ENCODE data around the gene CITED4. TPM values are rescaled to one million over a fixed set of nuclear protein-coding genes. Genes with fewer than 3 reads are reported as not detected.

Gene CITED4
- total RNA-seq, 1 experiment from 2014 or later = 1.3 TPM

- Histone ChIP-seq H3K4me1 (ENCODE audit: insufficient read depth, low read length, poor library complexity, severe bottlenecking) (no peaks in the 10 kb centered on the region), H3K27ac (ENCODE audit: low read depth, low read length, poor library complexity, severe bottlenecking) (no peak overlapping the region), H3K27me3 (replicated peaks; ENCODE audit: insufficient read depth, low read depth, low read length, poor library complexity) (no peaks in the 10 kb centered on the region), H3K9me3 (ENCODE audit: low read depth, low read length, poor library complexity, severe bottlenecking) (no peaks in the 10 kb centered on the region), H3K4me3 (ENCODE audit: low read depth, low read length, poor library complexity, severe bottlenecking) (no peak overlapping the region), H3K36me3 (ENCODE audit: insufficient read depth, low read length, poor library complexity, severe bottlenecking) (no peaks in the 10 kb centered on the region)
- ChIA-PET CTCF (interaction anchor here (0.8 kb wide), 1 partner anchor 111 kb away, joined by 5 read pairs; no protein-coding TSS in a partner anchor), POLR2A (ENCODE audit: low non-redundant PET) (no interaction called here)
- no peak for TF ChIP-seq EZH2 (IDR thresholded peaks at IDR 0.05; ENCODE audit: borderline replicate concordance, low read depth, low read length, poor library complexity, severe bottlenecking)
- TF ChIP-seq, protein P1, sequence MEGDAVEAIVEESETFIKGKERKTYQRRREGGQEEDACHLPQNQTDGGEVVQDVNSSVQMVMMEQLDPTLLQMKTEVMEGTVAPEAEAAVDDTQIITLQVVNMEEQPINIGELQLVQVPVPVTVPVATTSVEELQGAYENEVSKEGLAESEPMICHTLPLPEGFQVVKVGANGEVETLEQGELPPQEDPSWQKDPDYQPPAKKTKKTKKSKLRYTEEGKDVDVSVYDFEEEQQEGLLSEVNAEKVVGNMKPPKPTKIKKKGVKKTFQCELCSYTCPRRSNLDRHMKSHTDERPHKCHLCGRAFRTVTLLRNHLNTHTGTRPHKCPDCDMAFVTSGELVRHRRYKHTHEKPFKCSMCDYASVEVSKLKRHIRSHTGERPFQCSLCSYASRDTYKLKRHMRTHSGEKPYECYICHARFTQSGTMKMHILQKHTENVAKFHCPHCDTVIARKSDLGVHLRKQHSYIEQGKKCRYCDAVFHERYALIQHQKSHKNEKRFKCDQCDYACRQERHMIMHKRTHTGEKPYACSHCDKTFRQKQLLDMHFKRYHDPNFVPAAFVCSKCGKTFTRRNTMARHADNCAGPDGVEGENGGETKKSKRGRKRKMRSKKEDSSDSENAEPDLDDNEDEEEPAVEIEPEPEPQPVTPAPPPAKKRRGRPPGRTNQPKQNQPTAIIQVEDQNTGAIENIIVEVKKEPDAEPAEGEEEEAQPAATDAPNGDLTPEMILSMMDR (conservative IDR thresholded peaks at IDR 0.05; ENCODE audit: low read depth, low read length) = no peak
- no peak for DNase-seq (ENCODE audit: low spot score)
- BruUV-seq (replicated peaks) = no TSS peak
- intact Hi-C loops (cut with micrococcal nuclease; ENCODE audit: unreplicated experiment) = no loop called here
These were observed 20.0 kb downstream of the CITED4 start for GRCh38 chr1:40842207-40842606.

- ChIA-PET CTCF (interaction anchor here (0.8 kb wide), 1 partner anchor 111 kb away, joined by 5 read pairs; no protein-coding TSS in a partner anchor), POLR2A (ENCODE audit: low non-redundant PET) (no interaction called here)
- no peak for DNase-seq (ENCODE audit: low spot score)
- BruUV-seq (replicated peaks) = no TSS peak
- Histone ChIP-seq H3K9me3 (ENCODE audit: low read depth, low read length, poor library complexity, severe bottlenecking) (no peaks in the 10 kb centered on the region), H3K27ac (ENCODE audit: low read depth, low read length, poor library complexity, severe bottlenecking) (no peak overlapping the region), H3K4me1 (ENCODE audit: insufficient read depth, low read length, poor library complexity, severe bottlenecking) (no peaks in the 10 kb centered on the region), H3K27me3 (replicated peaks; ENCODE audit: insufficient read depth, low read depth, low read length, poor library complexity) (no peaks in the 10 kb centered on the region), H3K4me3 (ENCODE audit: low read depth, low read length, poor library complexity, severe bottlenecking) (no peak overlapping the region), H3K36me3 (ENCODE audit: insufficient read depth, low read length, poor library complexity, severe bottlenecking) (no peaks in the 10 kb centered on the region)
- TF ChIP-seq, protein P1 (conservative IDR thresholded peaks at IDR 0.05; ENCODE audit: low read depth, low read length) = no peak
- TF ChIP-seq EZH2 (IDR thresholded peaks at IDR 0.05; ENCODE audit: borderline replicate concordance, low read depth, low read length, poor library complexity, severe bottlenecking) = no peak
- intact Hi-C loops (cut with micrococcal nuclease; ENCODE audit: unreplicated experiment) = no loop called here
These were observed 20.6 kb downstream of the CITED4 start for GRCh38 chr1:40841602-40842001.

DNA sequence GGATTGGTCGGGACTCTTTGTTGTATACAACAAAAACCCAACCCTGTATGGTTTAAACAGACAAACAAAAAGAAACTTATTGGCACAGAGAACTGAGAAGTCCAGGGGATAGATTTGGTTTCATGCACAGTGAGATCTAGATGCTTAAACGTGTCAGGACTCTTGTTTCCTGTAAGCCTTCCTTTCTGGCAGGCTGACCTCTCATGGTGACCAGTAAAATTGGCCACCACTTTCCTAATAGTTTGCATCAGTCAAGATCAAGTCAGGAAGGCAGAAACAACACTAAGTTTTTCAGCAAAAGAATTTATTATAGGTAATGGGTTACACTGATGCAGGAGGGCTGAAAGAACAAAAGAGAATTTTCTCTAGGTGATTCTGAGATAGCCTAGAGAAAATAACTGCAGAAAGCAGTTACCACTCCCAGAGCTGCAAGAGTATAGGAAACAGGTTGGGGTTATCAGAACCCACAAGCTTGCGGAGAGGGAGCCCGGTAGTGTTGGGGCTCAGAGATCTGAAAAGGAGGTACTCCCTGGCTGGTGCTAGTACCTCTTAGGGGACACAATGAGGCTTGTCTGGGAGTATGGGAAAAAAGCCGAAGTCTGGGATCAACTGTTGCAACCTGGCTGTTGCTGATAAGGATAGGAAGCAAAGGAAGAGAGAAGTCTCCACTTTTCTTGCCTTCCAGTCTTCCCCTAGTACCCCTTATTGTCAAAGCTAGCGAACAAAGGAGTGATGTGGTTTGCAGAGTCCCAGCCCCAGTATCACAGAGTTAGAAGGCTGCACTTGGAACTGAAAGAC lies 21.4 kb downstream of the CITED4 start:
- H3K4me3 ChIP-seq (ENCODE audit: low read depth, low read length, poor library complexity, severe bottlenecking) = no peak overlapping the region
- CTCF ChIA-PET = no interaction called here
- H3K27me3 ChIP-seq (replicated peaks; ENCODE audit: insufficient read depth, low read depth, low read length, poor library complexity) = no peaks in the 10 kb centered on the region
- TF ChIP-seq EZH2 (IDR thresholded peaks at IDR 0.05; ENCODE audit: borderline replicate concordance, low read depth, low read length, poor library complexity, severe bottlenecking) = no peak
- TF ChIP-seq, protein P1 (conservative IDR thresholded peaks at IDR 0.05; ENCODE audit: low read depth, low read length) = no peak
- H3K9me3 ChIP-seq (ENCODE audit: low read depth, low read length, poor library complexity, severe bottlenecking) = no peaks in the 10 kb centered on the region
- no peak for DNase-seq (ENCODE audit: low spot score)
- no peaks in the 10 kb centered on the region for H3K4me1 ChIP-seq (ENCODE audit: insufficient read depth, low read length, poor library complexity, severe bottlenecking)
- POLR2A ChIA-PET (ENCODE audit: low non-redundant PET) = no interaction called here
- intact Hi-C loops (cut with micrococcal nuclease; ENCODE audit: unreplicated experiment) = no loop called here
- no TSS peak for BruUV-seq (replicated peaks)
- no peaks in the 10 kb centered on the region for H3K36me3 ChIP-seq (ENCODE audit: insufficient read depth, low read length, poor library complexity, severe bottlenecking)
- H3K27ac ChIP-seq (ENCODE audit: low read depth, low read length, poor library complexity, severe bottlenecking) = no peak overlapping the region

All from A673 (cell line).